Stimulated activated memory B cell treated with anti-CD40 and anti-IgM and Interleukin-4, amounts not matched to agents 10 μg/mL and 1 μg/mL and 100 μg/mL, for 72 hours (primary cell): ENCODE measurements around the gene CTDP1.

Experiments
- ATAC-seq: fragments of 150-1000 bp; cut with Tn5 transposase; 2 replicates; pipeline ENCODE4 v1.10.0; 2021
- H3K27ac Mint-ChIP-seq: one replicate; pipeline ENCODE4 v1.8.0; 2022; ENCODE audit warnings: mild to moderate bottlenecking, mixed read lengths
- H3K27me3 Mint-ChIP-seq: one replicate; pipeline ENCODE4 v1.8.0; 2022; ENCODE audit warnings: mixed read lengths
- H3K36me3 Mint-ChIP-seq: one replicate; pipeline ENCODE4 v1.8.0; 2022; ENCODE audit warnings: mixed read lengths
- H3K4me1 Mint-ChIP-seq: one replicate; pipeline ENCODE4 v1.8.0; 2022; ENCODE audit warnings: mixed read lengths
- H3K4me3 Mint-ChIP-seq: one replicate; pipeline ENCODE4 v1.8.0; 2022; ENCODE audit warnings: mild to moderate bottlenecking, moderate library complexity, mixed read lengths
- H3K9me3 Mint-ChIP-seq: one replicate; pipeline ENCODE4 v1.8.0; 2022; ENCODE audit warnings: mixed read lengths

CTDP1 gene

DNA sequence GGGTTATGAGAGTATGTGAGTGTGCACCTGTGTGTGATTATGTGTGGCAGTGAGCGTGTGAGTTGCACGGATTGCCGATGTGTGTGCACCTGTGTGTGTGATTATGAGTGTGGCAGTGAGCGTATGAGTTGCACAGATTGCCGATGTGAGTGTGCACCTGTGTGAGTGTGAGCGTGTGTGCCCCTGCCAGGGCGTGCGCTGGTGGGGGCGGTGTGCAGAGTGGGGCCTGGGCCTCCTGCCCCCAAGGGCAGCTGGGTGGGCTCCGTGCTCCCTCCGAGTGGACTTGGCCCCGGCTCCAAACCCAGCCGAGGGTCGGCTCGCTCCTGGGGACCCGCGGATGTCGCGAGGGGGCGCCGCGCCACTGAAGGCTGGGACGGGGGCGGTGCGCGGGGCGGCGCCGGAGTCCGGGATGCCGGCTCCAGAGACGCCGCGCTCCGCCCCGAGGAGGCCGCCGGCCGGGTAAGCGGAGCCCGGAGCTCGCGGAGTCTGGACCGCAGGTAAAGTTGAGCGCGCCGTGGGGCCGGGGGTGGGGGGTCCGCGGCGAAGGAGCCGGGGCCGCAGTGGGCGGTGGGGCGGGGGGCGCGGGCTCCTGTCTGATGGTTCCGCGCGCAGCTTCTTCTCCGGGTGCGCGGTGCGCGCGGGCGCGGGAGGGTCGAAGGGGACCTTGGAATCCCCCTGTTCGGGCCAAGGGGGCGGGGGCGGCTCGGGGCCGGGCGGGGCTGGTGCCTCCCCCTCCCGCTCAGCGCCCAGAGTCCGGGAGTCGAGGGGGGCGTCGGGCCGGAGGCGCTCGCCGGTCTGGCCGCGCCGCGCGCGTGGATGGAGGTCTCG lies 118.1 kb downstream of the CTDP1 start, which contains the start of gene KCNG2:
Gene KCNG2, plus strand, starts transcription at position 421 of the 828 bp plus-strand sequence. CDS start 65,730 bp downstream, outside the sequence.
- Mint-ChIP-seq H3K4me3 (peak within 1 kb of the TSS; percentile 61), H3K27me3 (peaks cover 37% of the 10 kb centered on the region), H3K9me3 (no peaks in the 10 kb centered on the region), H3K27ac (no peak within 1 kb of the TSS), H3K36me3 (no peaks in the 10 kb centered on the region), H3K4me1 (peaks cover 23% of the 10 kb centered on the region)
- ATAC-seq, result peak; percentile 35

DNA sequence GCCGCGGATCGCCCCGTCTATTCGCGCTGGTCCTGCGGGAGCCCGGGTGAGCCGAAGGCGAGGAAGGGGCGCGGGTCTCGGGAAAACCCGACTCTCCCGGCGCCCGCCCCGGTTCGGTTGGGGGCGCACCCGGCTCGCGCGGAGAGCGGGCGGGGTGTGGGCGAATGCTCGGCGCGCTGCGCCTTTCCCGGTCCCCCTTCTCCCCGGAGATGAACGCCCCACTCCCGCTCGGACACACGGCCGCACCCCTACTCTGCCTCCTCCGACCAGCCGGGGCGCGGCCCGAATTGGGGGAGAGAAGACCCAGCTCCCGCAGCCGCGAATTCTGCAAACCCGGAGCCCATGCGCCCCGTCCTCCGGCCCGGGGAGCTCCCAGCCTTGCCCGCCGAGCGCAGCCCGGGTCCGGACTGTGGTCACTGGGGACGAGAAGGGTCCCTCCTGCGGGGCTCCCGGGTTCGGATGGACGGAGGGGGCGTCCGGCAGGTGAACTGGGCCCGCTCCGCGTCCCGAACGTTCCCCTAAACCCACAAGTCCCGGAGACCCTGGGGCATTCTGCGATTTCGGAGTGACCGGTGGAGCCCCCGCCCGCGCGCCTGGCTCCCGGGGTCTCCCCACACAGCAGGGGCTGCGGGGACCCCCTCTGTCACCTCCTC lies 118.9 kb downstream of the CTDP1 start:
- H3K9me3 Mint-ChIP-seq, result no peaks in the 10 kb centered on the region
- H3K4me3 Mint-ChIP-seq, result no peak overlapping the region
- peaks cover 37% of the 10 kb centered on the region for H3K27me3 Mint-ChIP-seq
- peaks cover 21% of the 10 kb centered on the region for H3K4me1 Mint-ChIP-seq
- H3K36me3 Mint-ChIP-seq, result no peaks in the 10 kb centered on the region
- H3K27ac Mint-ChIP-seq, result no peak overlapping the region
- ATAC-seq, result no peak

DNA sequence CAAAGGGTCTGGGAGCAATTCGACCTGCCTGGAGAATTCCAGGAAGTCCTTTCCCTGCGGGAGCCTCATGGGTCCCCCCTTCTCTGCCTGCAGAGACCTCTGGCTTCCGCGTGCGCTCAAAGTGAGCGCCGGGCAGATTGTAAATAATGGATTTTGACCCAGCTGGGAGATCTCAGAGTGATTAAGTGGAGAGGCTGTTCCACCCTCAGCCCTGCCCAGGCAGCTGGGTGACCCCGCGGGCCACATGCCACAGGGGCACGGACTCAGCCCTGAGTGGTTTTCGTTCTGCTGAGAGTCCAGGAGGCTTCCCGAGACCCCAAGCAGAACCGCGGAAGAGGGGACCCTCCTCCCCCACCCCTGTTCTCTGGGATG lies 119.4 kb downstream of the CTDP1 start:
- no peak for ATAC-seq
- no peaks in the 10 kb centered on the region for H3K36me3 Mint-ChIP-seq
- H3K27me3 Mint-ChIP-seq, result peaks cover 37% of the 10 kb centered on the region
- H3K27ac Mint-ChIP-seq, result peak overlapping the region; percentile 69
- H3K9me3 Mint-ChIP-seq, result no peaks in the 10 kb centered on the region
- peak overlapping the region; percentile 36 for H3K4me3 Mint-ChIP-seq
- peaks cover 21% of the 10 kb centered on the region for H3K4me1 Mint-ChIP-seq

DNA sequence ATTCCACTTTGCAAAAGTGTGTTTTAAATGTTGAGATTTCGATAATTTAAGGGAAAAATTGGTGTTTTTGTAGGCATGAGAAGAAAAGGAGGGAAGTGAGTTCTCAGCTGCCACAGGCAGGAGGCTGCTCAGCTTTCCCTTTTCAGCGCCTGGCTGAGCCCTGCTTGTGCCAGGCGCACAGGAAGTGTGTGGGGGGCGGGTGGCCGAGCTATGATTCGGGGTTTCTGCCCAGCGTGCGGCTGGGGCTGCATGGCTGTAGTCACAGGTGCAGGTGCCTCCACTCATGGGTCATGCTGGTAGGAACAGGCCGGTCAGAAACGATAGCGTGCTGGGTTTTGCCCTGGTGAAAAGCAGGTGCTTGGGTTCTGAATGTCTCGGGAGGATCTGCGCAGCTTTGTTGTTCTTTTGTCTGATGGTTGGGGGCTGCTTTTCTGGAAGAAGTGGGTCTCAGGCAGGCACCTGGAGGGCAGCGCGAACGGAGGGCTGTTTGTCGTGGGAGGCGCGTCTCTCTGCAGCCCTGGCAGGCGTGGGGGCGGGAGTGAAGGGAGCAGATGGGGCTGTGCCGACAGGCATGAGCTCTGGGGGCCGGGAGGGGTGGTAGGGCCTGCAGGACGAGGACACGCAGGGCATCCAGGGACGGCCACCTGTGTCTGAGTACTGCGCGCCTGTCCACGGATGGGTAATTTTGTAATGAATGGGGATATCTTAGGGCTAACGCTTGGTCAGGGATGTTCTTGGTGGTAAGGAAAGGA lies 120.2 kb downstream of the CTDP1 start:
- ATAC-seq, result peak; percentile 71
- Mint-ChIP-seq H3K9me3 (no peaks in the 10 kb centered on the region), H3K4me3 (peak overlapping the region; percentile 36), H3K36me3 (no peaks in the 10 kb centered on the region), H3K4me1 (peaks cover 21% of the 10 kb centered on the region), H3K27ac (peak overlapping the region; percentile 69), H3K27me3 (peaks cover 33% of the 10 kb centered on the region)

- Mint-ChIP-seq H3K27ac (peak overlapping the region; percentile 69), H3K36me3 (no peaks in the 10 kb centered on the region), H3K27me3 (peaks cover 26% of the 10 kb centered on the region), H3K4me3 (no peak overlapping the region), H3K4me1 (peaks cover 26% of the 10 kb centered on the region), H3K9me3 (no peaks in the 10 kb centered on the region)
- no peak for ATAC-seq
Observed at GRCh38 chr18:79800371-79801180, 121.0 kb downstream of the CTDP1 start.

- no peaks in the 10 kb centered on the region for H3K36me3 Mint-ChIP-seq
- no peak overlapping the region for H3K4me3 Mint-ChIP-seq
- H3K27ac Mint-ChIP-seq, result no peak overlapping the region
- H3K27me3 Mint-ChIP-seq, result peaks cover 26% of the 10 kb centered on the region
- ATAC-seq, result no peak
- H3K4me1 Mint-ChIP-seq, result peaks cover 30% of the 10 kb centered on the region
- H3K9me3 Mint-ChIP-seq, result no peaks in the 10 kb centered on the region
Observed at GRCh38 chr18:79801217-79801616, 121.6 kb downstream of the CTDP1 start.

DNA sequence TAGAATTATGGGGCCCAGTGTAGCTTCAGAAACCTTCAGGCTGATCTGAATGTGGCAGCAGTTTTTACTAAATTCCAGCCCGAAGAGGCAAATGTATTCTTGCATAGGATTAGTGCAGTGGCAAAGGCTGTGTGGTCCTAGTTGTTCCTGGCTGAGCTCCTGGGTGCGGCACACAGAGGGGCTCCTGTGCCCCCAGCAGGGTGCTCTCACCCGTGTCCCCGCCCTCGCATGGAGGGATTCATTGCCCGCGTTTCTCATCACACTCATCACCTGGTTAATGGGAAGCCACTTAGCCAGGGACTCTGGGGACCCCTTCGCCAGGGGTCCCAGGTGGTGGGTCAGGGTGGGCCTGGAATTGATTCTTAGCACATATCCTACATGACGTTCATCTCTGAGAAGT lies 122.0 kb downstream of the CTDP1 start:
- no peak for ATAC-seq
- Mint-ChIP-seq H3K36me3 (no peaks in the 10 kb centered on the region), H3K27ac (no peak overlapping the region), H3K4me3 (no peak overlapping the region), H3K9me3 (no peaks in the 10 kb centered on the region), H3K27me3 (peaks cover 26% of the 10 kb centered on the region), H3K4me1 (peaks cover 30% of the 10 kb centered on the region)

DNA sequence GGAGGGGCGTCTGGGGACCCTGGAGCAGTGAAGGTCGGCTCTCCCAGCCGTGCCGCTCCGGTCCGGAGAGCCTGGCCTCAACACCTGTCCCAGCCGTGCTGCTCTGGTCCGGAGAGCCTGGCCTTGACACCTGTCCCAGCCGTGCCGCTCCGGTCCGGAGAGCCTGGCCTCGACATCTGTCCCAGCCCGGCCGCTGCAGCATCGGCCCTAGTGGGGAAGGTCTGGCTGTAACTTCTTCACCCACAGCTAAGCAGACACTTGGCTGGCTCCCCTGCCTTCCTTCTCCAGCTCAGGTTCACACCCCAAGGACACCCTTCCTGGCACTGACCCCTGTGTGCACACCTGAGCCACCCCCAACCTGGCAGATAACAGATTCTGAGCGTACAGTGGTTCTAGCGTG lies 122.7 kb downstream of the CTDP1 start:
- peaks cover 21% of the 10 kb centered on the region for H3K27me3 Mint-ChIP-seq
- no peak overlapping the region for H3K27ac Mint-ChIP-seq
- no peak overlapping the region for H3K4me3 Mint-ChIP-seq
- H3K9me3 Mint-ChIP-seq, result no peaks in the 10 kb centered on the region
- peaks cover 27% of the 10 kb centered on the region for H3K4me1 Mint-ChIP-seq
- no peaks in the 10 kb centered on the region for H3K36me3 Mint-ChIP-seq
- no peak for ATAC-seq

DNA sequence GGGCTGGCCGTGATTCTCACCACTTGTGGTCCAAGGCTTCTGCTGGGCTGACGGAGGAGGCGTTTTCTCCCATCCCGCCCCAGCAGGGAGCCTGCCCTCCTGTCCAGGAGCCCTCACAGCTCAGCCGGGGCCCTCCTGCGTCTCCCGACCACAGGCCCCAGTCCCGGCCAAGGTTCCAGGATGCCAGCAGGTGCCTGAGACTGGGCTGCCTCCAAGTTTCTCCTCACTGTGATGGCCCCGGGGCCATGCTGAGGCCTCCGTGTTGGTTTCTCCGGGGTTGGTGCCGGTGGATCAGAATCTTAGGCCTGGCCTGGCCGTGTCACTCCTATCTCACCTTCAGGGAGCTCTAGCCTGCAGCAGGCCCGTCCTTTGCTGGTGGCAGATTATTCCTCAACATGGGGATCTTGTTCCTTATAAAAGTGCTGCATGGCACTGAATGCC lies 124.0 kb downstream of the CTDP1 start:
- Mint-ChIP-seq H3K27me3 (peaks cover 16% of the 10 kb centered on the region), H3K36me3 (no peaks in the 10 kb centered on the region), H3K4me1 (peaks cover 24% of the 10 kb centered on the region), H3K9me3 (no peaks in the 10 kb centered on the region), H3K4me3 (no peak overlapping the region), H3K27ac (no peak overlapping the region)
- no peak for ATAC-seq
